ENCODE results near the gene SLC1A1.

DNA sequence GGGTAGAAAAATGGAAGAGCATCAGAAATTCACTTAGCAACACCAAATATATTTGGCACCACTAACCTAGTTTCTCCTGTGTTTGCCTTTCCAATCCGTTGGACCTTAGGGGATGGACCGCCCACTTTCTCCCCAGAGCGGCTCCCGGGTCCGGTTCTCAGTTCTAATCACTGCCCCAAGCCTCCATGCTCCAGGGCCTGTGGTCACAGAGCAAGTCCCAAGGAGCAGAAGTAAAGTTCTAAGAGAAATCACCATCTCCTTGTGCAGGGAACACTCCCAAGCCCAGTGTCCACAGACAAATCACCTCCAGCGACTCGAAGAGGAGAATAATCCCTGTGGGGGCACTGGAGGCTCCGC is 728 bp upstream of the SLC1A1 start:
- TF ChIP-seq, protein P1, sequence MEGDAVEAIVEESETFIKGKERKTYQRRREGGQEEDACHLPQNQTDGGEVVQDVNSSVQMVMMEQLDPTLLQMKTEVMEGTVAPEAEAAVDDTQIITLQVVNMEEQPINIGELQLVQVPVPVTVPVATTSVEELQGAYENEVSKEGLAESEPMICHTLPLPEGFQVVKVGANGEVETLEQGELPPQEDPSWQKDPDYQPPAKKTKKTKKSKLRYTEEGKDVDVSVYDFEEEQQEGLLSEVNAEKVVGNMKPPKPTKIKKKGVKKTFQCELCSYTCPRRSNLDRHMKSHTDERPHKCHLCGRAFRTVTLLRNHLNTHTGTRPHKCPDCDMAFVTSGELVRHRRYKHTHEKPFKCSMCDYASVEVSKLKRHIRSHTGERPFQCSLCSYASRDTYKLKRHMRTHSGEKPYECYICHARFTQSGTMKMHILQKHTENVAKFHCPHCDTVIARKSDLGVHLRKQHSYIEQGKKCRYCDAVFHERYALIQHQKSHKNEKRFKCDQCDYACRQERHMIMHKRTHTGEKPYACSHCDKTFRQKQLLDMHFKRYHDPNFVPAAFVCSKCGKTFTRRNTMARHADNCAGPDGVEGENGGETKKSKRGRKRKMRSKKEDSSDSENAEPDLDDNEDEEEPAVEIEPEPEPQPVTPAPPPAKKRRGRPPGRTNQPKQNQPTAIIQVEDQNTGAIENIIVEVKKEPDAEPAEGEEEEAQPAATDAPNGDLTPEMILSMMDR (IDR thresholded peaks at IDR 0.05) = no peak
- TF ChIP-seq POLR2AphosphoS5 (IDR thresholded peaks at IDR 0.05) (no peak), POLR2A (IDR thresholded peaks at IDR 0.05) (no peak)

Data from gastroesophageal sphincter (tissue), 3 donors.